GM18868 (cell line): ENCODE measurements around the gene OPA1.

Experiments
- ATAC-seq: cut with Tn5 transposase; IDR thresholded peaks from one replicate; pipeline ENCODE4 v1.9.1; 2021; ENCODE audit warnings: mild to moderate bottlenecking, moderate library complexity; ENCODE audit not compliant: unreplicated experiment

Gene OPA1

GRCh38 chr3:193640728-193641439, 47.9 kb downstream of the OPA1 start:
- no peak for ATAC-seq

GRCh38 chr3:193641440-193641775, 48.4 kb downstream of the OPA1 start:
- ATAC-seq = no peak

GRCh38 chr3:193645806-193646205, 52.8 kb downstream of the OPA1 start:
- ATAC-seq = no peak

DNA sequence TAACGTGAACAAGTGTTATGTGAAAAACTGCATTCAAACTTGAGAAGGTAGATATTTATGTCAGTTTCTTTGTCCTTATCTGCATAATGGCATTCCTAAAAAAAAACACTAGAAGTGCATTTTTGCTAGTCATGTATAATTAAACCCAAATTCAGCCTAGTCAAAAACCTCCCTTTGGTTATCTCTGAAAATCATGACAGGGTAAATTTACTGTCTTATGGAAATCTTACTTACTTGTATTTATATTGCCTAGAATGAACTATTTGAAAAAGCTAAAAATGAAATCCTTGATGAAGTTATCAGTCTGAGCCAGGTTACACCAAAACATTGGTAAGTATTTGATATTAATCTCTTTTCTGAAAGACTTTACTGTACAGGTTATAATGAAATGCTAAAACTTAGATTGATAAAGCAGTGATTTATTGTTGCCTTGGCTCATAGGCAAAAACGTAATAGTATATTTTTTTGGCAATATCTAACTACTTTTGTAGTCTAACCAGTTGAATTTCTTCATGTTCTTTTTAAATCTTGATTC, 55.6 kb downstream of the OPA1 start:
- no peak for ATAC-seq

DNA sequence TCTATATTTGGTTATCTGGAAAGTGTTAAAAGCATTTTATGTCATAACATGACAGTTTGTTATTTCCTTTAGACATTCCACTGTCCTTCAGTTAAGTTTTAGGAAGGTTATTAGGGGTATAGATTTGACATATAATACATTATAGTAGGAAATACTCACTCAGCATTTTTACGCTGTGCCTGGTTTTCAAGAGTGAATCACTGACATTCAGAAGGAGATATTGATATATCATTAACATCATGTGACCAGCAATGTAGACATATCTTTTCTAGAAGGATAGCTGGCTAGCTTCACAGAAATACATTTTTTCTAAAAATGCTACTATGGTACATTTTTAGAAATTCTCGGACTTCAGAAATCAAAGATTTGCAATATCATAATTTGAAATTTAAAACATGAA, 57.6 kb downstream of the OPA1 start:
- ATAC-seq = no peak

GRCh38 chr3:193655831-193656433, 62.9 kb downstream of the OPA1 start:
- no peak for ATAC-seq

DNA sequence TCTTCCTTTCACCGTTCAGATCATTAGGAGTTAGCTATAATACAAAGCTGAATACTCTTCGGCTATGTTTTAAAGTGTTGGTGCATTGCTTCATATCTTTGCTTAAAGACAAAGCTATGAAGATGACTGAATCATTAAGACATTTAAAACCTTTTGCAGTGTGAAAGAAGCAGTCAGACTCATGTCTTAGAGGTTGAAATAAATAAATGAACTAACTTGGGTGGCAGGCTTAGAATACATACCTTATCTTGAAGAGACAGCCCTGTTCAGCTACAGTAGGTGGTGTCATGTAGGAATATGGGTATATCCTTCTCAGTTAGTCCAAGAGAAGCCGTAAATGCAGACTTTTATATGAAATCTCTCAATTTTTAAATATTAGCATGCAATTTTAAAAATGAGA, 63.4 kb downstream of the OPA1 start:
- ATAC-seq = no peak

DNA sequence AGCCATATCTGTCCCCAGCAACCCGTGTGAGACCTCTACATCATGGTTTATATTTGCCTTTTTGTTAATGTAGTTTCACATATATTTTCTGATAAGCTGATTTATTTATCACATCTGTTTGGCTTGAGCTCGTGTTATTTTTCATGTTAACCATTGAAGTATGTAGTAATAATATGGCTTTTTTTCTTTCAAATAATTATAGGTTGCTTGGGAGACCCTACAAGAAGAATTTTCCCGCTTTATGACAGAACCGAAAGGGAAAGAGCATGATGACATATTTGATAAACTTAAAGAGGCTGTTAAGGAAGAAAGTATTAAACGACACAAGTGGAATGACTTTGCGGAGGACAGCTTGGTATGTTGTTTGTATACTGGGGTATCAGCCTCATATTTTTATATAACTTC, 63.9 kb downstream of the OPA1 start:
- ATAC-seq = no peak

DNA sequence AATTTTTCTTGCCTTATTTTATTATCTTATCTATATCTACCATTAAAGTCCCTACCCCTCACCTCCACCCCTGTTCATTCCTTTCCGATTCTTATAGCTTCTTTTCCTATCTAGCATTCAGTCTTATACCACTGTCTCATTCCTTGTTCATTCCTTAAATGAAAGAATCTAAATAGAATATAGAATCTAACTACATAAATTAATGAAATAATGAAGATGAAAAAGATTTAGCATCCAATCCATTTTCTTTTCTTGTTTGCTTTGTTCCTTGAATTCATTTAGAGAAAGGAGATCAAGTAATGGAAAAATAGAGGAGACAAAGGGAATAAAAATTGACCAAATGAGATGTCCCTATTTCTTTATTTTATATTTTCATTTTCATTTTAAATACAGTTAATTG, 67.2 kb downstream of the OPA1 start:
- ATAC-seq = no peak

DNA sequence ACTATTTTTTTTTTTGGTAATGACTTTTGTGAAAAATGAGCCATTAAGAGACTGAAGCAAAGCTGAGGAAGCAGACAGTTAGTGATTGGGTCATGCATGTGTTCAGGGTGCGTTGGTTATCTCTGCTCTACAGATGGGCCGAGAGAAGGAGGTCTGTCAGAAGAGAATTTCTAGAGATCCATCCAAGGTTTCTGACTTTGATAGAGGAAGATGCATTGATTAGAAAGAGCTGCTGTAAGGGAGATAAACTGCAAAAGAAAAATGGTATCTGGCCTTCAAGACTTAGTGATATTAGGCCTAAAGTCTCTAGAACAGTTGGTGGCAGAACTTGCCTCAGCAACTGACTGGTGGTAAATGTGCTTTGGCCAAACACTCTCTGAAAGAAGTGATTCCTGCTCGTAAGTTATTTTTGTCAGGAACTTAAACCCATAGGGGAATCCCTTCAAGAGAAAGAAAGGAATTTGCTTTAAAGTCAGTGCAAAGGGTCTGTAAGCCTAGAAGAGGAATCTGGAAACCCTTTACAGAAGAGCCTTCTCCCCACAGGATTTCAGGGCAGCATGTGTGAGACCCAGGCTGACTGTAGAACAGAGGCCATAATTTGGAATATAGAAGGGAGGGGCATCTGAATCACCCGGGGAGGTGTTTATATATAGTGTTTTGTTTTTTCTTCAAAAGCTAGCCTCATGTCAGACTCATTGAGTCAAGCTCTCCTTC, 67.8 kb downstream of the OPA1 start:
- ATAC-seq = no peak

- no peak for ATAC-seq
Measured at GRCh38 chr3:193662757-193663322, 69.8 kb downstream of the OPA1 start.

DNA sequence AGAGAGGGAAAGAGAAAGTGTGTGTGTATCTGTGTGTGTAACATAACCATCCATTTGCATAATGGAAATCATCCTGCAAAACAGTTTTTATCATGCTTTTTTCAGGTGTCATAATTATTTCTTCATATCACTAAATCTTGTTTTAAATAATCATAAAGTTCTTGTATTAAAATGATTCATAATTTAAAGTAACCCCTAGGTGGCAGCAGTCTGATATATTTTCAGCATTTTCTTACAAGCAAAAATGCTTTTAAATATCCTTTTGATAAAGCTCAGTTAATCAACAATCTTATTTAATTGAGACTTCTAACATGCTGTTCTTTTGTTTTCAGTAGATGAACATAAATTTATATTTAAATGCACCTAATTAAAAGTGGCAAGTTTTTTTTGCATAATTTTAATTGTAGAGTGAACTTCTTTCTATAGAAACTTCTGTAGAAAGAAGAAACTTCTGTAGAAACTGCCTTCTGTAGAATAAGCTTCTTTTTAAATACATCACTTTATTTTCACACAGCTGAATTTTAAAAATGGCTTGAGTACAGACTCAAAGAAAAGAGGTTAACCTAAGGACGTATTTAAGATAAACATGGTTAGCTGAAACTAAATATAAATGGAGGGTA, 72.5 kb downstream of the OPA1 start:
- no peak for ATAC-seq

GRCh38 chr3:193673845-193674244, 80.8 kb downstream of the OPA1 start:
- ATAC-seq = no peak

GRCh38 chr3:193674714-193675113, 81.7 kb downstream of the OPA1 start:
- ATAC-seq = no peak

DNA sequence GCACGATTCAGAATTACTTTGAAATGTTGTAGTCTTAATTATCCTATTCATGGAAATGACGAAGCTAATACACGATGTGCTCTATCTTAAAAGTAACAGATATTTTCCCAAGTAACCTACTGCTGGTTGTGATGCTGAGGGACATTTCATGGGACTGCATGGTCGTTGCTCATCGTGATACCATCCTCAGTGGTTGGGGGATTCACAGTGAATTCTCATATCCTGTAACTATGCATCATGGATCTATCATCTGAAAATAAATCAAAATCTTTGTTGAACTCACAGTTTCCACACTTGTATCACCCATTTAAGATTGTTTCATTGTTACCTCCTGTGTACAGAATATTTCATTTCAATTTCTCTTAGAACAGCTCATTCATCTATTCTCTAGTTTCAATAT, 84.7 kb downstream of the OPA1 start:
- no peak for ATAC-seq

DNA sequence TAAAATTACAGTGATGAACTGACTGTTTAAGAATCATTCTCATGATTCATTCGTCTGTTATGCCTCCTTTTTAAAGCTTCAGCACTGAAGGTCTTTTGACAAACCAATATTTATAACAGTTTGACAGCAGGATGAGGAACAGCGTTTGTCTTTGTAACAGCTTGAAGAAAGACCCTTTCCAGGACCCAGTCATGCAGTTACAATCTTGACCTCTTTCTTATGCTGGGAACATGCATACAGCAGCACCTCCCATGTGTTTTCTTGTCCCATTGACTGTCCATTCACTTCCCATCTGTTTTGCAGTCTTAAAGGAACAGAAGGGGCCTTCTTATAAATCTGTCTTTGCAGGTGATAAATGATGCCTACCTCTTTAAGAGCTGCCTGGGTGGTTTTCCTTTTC, 87.2 kb downstream of the OPA1 start:
- no peak for ATAC-seq

DNA sequence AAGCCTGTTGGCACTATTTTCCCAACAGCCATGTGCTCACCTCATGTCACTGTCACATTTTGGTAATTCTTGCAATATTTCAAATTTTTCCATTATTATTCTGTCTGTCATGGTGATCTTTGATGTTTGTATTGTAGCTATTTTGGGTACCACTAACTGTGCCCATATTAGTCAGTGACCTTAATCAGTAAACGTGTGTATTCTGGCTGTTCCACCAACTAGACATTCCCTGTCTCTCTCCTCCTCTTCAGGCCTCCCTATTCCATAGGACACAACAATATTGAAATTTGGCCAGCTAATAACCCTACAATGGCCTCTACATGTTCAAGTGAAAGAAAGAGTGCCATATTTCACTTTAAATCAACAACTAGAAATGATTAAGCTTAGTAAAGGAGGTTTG, 88.6 kb downstream of the OPA1 start:
- no peak for ATAC-seq

DNA sequence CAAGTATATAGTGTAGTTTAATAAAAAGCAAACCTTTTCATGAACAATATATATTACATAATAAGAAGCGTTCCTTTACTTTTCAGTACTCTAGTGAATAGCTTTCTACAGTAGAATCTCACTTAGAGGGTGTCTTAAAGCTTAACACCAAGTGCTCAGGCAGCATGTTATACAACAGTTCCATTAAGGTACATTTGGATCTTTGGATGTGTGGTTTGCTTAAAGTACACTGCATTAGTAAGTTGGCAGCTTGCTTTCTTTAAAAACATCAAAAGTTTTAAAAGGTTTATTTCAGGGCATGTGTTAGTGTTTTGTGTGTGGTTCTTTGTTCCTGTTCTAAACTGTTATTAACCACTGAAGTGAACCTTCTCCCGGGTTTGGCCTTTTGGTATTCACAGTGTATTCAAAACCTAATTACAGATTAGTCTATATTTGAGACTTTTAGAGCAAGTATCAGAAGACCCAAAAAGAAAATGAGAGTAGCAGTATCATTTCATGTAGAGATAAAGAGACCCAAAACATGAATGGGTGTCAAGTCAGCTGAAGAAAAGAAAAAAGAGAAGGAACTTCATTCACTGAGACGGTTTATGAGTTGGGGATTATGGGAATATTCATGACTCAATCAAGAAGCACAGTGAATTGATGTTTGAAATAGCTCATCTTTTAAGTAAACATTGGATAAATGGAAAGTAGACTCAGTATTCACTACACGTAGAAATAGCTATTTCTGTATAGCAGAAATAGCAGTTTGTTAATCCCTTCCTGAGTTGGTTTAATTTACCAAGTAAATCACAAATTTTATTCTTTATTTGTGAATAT, 93.9 kb downstream of the OPA1 start:
- no peak for ATAC-seq

GRCh38 chr3:193688834-193689714, 96.1 kb downstream of the OPA1 start:
- ATAC-seq = no peak

DNA sequence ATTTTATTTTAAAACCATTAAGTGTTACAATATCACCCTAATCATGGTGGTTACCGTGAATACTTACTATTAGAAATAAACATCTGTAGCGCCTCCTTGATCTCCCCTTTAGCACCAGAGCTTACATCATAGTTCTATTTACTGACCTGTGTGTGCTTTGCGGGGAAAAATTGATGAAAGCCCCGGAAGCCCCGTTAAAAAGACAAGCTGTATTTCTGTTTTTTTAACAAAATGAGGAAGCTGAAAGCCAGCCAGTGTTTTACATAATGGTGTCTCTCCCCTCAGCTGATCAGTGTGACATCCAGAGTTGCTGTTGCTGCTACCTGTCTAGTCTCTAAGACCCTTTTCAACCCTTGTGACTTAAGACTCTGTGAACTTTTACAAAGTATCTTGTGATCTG, 100.8 kb downstream of the OPA1 start:
- peak; percentile 80 for ATAC-seq
